SK-N-SH treated with all-trans-retinoic acid at 6 μM for 48 hours (cell line): ENCODE data around the gene TRAF7.

Source experiments
- CREB5 ChIP-seq: fragments of 250-450 bp; sonication (Bioruptor Pico); IDR thresholded peaks from 2 replicates; pipeline ENCODE4 v1.5.1; 2020; ENCODE audit warnings: low read depth, mild to moderate bottlenecking, moderate library complexity
- CSDC2 ChIP-seq: fragments of 250-450 bp; sonication (Bioruptor Pico); IDR thresholded peaks from 2 replicates; pipeline ENCODE4 v1.5.0; 2020; ENCODE audit warnings: mild to moderate bottlenecking, moderate library complexity
- ESRRG ChIP-seq: fragments of 250-450 bp; sonication (Bioruptor Pico); IDR thresholded peaks from 2 replicates; pipeline ENCODE4 v1.6.1; 2021; ENCODE audit warnings: mild to moderate bottlenecking
- GLIS3 ChIP-seq: fragments of 250-450 bp; sonication (Bioruptor Pico); IDR thresholded peaks from 2 replicates; pipeline ENCODE4 v1.5.0; 2020; ENCODE audit warnings: mild to moderate bottlenecking, moderate library complexity
- PATZ1 ChIP-seq: fragments of 250-450 bp; sonication (Bioruptor Pico); IDR thresholded peaks from 2 replicates; pipeline ENCODE4 v1.8.0; 2020; ENCODE audit warnings: mild to moderate bottlenecking, moderate library complexity, borderline replicate concordance
- POU6F1 ChIP-seq: fragments of 250-450 bp; sonication (Bioruptor Pico); IDR thresholded peaks from 2 replicates; pipeline ENCODE4 v1.8.0; 2021; ENCODE audit warnings: low read depth, mild to moderate bottlenecking, moderate library complexity, borderline replicate concordance
- RARB ChIP-seq: fragments of 250-450 bp; sonication (Bioruptor Pico); IDR thresholded peaks from 2 replicates; pipeline ENCODE4 v1.8.0; 2021; ENCODE audit warnings: mild to moderate bottlenecking, moderate library complexity
- SNAI2 ChIP-seq: fragments of 250-450 bp; sonication (Bioruptor Pico); IDR thresholded peaks from 2 replicates; pipeline ENCODE4 v1.5.0; 2020; ENCODE audit warnings: mild to moderate bottlenecking, moderate library complexity
- TCF4 ChIP-seq: fragments of 250-450 bp; sonication (Bioruptor Pico); IDR thresholded peaks from 2 replicates; pipeline ENCODE4 v1.8.0; 2021; ENCODE audit warnings: mild to moderate bottlenecking, moderate library complexity, borderline replicate concordance
- ZFP3 ChIP-seq: fragments of 250-450 bp; sonication (Bioruptor Pico); IDR thresholded peaks from 2 replicates; pipeline ENCODE4 v1.5.0; 2020; ENCODE audit warnings: mild to moderate bottlenecking, moderate library complexity
- ZNF565 ChIP-seq: fragments of 450-650 bp; formaldehyde crosslinking; conservative IDR thresholded peaks from 2 replicates; pipeline ENCODE4 v1.5.0; 2020; ENCODE audit warnings: low read depth, mild to moderate bottlenecking, moderate library complexity
- ZNF70 ChIP-seq: fragments of 450-650 bp; formaldehyde crosslinking; IDR thresholded peaks from 2 replicates; pipeline ENCODE4 v1.5.0; 2020; ENCODE audit warnings: mild to moderate bottlenecking, moderate library complexity

GRCh38 chr16:2151188-2152091 is 4.1 kb upstream of the TRAF7 start:
- TF ChIP-seq ZFP3 (no peak), RARB (CRISPR knock-in tag) (no peak), CSDC2 (CRISPR knock-in tag) (no peak), SNAI2 (CRISPR knock-in tag) (no peak), ZNF565 (CRISPR knock-in tag) (no peak), ZNF70 (CRISPR knock-in tag) (no peak), CREB5 (CRISPR knock-in tag) (no peak), PATZ1 (CRISPR knock-in tag) (no peak), GLIS3 (CRISPR knock-in tag) (no peak), TCF4 (no peak), ESRRG (CRISPR knock-in tag) (no peak), POU6F1 (CRISPR knock-in tag) (no peak)
